AG04450 (cell line): ENCODE results near the gene CXCL10. TPM values are rescaled to one million over a fixed set of nuclear protein-coding genes. Genes with fewer than 3 reads are reported as not detected.

Source experiments
- CTCF ChIA-PET: fragments of 300-600, 350-600 bp; formaldehyde crosslinking; extraction: SDS; loops from one replicate; lab custom pipeline; 2022; ENCODE audit warnings: antibody characterized with exemption, inconsistent platforms; lab: Charles Lee
- POLR2A ChIA-PET: fragments of 350-600 bp; formaldehyde crosslinking; extraction: SDS; loops from one replicate; lab custom pipeline; 2021; ENCODE audit warnings: antibody characterized with exemption, inconsistent platforms; lab: Yijun Ruan, JAX
- DNase-seq: peaks from one replicate; pipeline ENCODE4 v3.0.0-alpha.2; 2011; ENCODE audit warnings: low read depth, low spot score
- H3K27ac ChIP-seq: one replicate; pipeline ENCODE4 v1.5.1; 2012; ENCODE audit warnings: low read depth, low read length, control low read depth
- H3K27me3 ChIP-seq: one replicate; pipeline ENCODE4 v1.6.0; 2012; ENCODE audit warnings: low read length; ENCODE audit not compliant: control insufficient read depth, insufficient read depth
- H3K4me3 ChIP-seq: 2 replicates; pipeline ENCODE4 v1.5.1; 2011; ENCODE audit warnings: mild to moderate bottlenecking, low read depth, low read length, control low read depth
- H3K9me3 ChIP-seq: 2 replicates; pipeline ENCODE4 v1.5.1; 2012; ENCODE audit warnings: low read length; ENCODE audit not compliant: control insufficient read depth, insufficient read depth
- CTCF ChIP-seq: IDR thresholded peaks from 2 replicates; pipeline ENCODE4 v1.5.1; 2011; ENCODE audit warnings: low read depth, low read length, control low read depth, inconsistent platforms
- polyA plus RNA-seq: library from polyadenylated mRNA; depleted of rRNA; stranded (reverse); fragments of >200 nt; gene quantifications from 2 replicates; pipeline ENCODE4 v1.2.3, GENCODE V29; 2011

CXCL10 gene
- polyA plus RNA-seq, 1 experiment: 3.0 TPM

GRCh38 chr4:76024065-76024464, 768 bp upstream of the CXCL10 start:
- ChIA-PET POLR2A (no interaction called here), CTCF (interaction anchor here (0.6 to 1.1 kb wide), 3 partner anchors 38 to 480 kb away, joined by 3 to 7 read pairs (median 3); no protein-coding TSS in a partner anchor)
- H3K27ac ChIP-seq: no peak overlapping the region
- TF ChIP-seq CTCF: no peak
- peaks cover 3% of the 10 kb centered on the region for H3K27me3 ChIP-seq
- H3K4me3 ChIP-seq: no peak overlapping the region
- no peaks in the 10 kb centered on the region for H3K9me3 ChIP-seq
- no peak for DNase-seq

- Histone ChIP-seq H3K4me3 (no peak overlapping the region), H3K27ac (no peak overlapping the region), H3K27me3 (peaks cover 3% of the 10 kb centered on the region), H3K9me3 (no peaks in the 10 kb centered on the region)
- CTCF ChIA-PET: no interaction called here
- no peak for TF ChIP-seq CTCF
- no peak for DNase-seq
- POLR2A ChIA-PET: no interaction called here
Measured at GRCh38 chr4:76022677-76023076, 620 bp downstream of the CXCL10 start.

DNA sequence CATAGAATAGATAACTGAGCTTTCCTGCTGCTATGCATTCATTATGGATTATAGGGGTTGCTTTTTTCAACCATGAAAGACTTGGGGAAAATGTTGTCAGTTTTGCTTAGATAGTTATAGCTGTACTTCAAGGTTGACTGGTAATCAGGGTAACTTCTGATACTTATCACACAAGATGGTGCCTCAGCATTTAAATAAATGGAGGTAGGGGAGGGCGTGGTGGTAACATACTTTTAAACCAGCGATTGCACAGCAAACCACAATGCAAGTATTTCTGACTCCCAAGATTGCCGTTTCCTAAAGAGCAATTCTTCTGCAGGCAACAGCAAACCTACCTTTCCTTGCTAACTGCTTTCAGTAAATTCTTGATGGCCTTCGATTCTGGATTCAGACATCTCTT, 1.3 kb downstream of the CXCL10 start:
- no peak for DNase-seq
- POLR2A ChIA-PET: no interaction called here
- no peak for TF ChIP-seq CTCF
- Histone ChIP-seq H3K4me3 (no peak overlapping the region), H3K27ac (no peak overlapping the region), H3K9me3 (no peaks in the 10 kb centered on the region), H3K27me3 (peaks cover 3% of the 10 kb centered on the region)
- CTCF ChIA-PET: interaction anchor here (1.7 kb wide), 1 partner anchor 26 kb away, joined by 5 read pairs; no protein-coding TSS in a partner anchor

- CTCF ChIA-PET: no interaction called here
- POLR2A ChIA-PET: interaction anchor here (0.6 kb wide), 1 partner anchor 11 kb away, joined by 3 read pairs; no protein-coding TSS in a partner anchor
- no peak overlapping the region for H3K4me3 ChIP-seq
Measured at GRCh38 chr4:76017056-76017686, 6.1 kb downstream of the CXCL10 start.

More at GRCh38 chr4:76017056-76017686, 6.1 kb downstream of the CXCL10 start:
- no peak for DNase-seq
- Histone ChIP-seq H3K27me3 (peaks cover 3% of the 10 kb centered on the region), H3K27ac (no peak overlapping the region), H3K9me3 (no peaks in the 10 kb centered on the region)
- TF ChIP-seq CTCF: no peak
